ENCODE measurements around the gene CLCN6. TPM values are rescaled to one million over a fixed set of nuclear protein-coding genes. Genes with fewer than 3 reads are reported as not detected.

CLCN6 gene
- total RNA-seq, 2 donors from 2014 or later: 27.5 to 31.5 TPM

GRCh38 chr1:11882814-11883538 is 77.0 kb downstream of the CLCN6 start:
- Histone ChIP-seq H3K36me3 (no peaks in the 10 kb centered on the region), H3K4me1 (ENCODE audit: control insufficient read depth in 1 of 2, low read depth in 2 of 2) (peaks cover 0 to 15% of the 10 kb centered on the region in 2 donors)

DNA sequence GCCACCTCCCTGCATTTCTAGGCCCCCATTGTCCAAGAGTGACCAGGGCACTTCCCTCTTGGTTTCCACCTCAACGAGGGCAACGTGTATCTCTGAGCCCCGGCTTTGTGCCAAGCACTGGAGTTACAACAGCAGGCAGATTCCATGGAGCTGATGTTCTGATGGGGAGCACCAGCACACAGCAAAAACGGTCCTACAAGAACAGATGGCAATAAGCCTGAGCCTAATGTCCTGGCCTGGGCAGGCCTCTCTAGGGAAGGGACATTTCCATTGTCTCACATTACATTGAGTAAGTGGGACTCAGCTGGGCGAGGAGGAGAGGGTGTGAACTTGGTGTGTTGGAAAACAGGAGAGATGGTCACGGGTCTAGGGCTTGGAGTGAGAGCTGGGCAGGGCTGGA is 79.9 kb downstream of the CLCN6 start:
- peaks cover 0 to 2% of the 10 kb centered on the region in 2 donors for H3K4me1 ChIP-seq (ENCODE audit: control insufficient read depth in 1 of 2, low read depth in 2 of 2)
- no peak overlapping the region for H3K27ac ChIP-seq
- no peaks in the 10 kb centered on the region for H3K36me3 ChIP-seq
- DNase-seq (ENCODE audit: low spot score) (no peak), ATAC-seq (ENCODE audit: insufficient number of reproducible peaks, low FRiP score, low read depth) (no peak)
- no peak for TF ChIP-seq CTCF (IDR thresholded peaks at IDR 0.05)
- no peaks in the 10 kb centered on the region for H3K27me3 ChIP-seq (replicated peaks; ENCODE audit: insufficient read depth)
- H3K9me3 ChIP-seq: no peaks in the 10 kb centered on the region
- H3K4me3 ChIP-seq: no peak overlapping the region

More at GRCh38 chr1:11882814-11883538, 77.0 kb downstream of the CLCN6 start:
- ATAC-seq (ENCODE audit: insufficient number of reproducible peaks, low FRiP score, low read depth): no peak
- no peaks in the 10 kb centered on the region for H3K9me3 ChIP-seq
- TF ChIP-seq CTCF (IDR thresholded peaks at IDR 0.05): no peak
- no peak for DNase-seq (ENCODE audit: low spot score)
- H3K27ac ChIP-seq: no peak overlapping the region
- no peaks in the 10 kb centered on the region for H3K27me3 ChIP-seq (replicated peaks; ENCODE audit: insufficient read depth)
- no peak overlapping the region for H3K4me3 ChIP-seq

DNA sequence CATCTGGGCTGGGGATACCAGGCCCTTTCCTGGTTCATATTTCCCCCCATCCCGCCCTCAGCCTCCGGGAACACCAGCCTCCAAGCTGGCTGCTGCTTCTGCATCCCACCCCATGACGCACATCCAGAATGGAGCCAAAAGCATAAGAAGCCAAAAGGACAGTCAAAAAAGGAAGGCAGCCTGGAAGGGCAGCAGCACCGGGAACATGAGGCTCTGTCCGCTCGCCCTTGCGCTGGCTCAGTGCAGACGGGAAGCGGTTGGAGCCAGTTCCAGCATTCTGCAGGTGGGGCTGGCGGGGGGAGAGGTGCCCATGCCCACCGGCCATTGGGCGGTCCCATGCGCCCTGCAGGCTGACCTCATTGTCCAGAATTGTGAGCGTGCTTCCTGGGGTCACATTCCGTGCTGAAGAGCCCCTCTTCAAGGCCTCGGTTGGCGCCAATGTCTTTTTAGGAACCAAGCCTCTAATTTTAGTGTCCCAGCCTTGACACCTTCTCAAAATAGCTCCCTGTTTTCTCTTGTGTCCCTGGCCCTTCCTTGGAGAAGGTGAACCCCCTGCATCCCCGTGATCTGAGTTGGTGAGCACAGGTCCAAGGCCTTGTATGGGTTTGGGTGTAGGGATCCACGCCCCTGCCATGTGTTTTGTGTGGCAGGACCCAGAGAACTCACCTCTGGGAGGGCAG is 81.1 kb downstream of the CLCN6 start:
- TF ChIP-seq CTCF (IDR thresholded peaks at IDR 0.05): no peak
- no peaks in the 10 kb centered on the region for H3K4me1 ChIP-seq (ENCODE audit: control insufficient read depth in 1 of 2, low read depth in 2 of 2)
- no peak overlapping the region for H3K4me3 ChIP-seq
- no peak overlapping the region for H3K27ac ChIP-seq
- no peaks in the 10 kb centered on the region for H3K36me3 ChIP-seq
- DNase-seq (ENCODE audit: low spot score): no peak
- no peaks in the 10 kb centered on the region for H3K9me3 ChIP-seq
- no peaks in the 10 kb centered on the region for H3K27me3 ChIP-seq (replicated peaks; ENCODE audit: insufficient read depth)
- ATAC-seq (ENCODE audit: insufficient number of reproducible peaks, low FRiP score, low read depth): no peak

DNA sequence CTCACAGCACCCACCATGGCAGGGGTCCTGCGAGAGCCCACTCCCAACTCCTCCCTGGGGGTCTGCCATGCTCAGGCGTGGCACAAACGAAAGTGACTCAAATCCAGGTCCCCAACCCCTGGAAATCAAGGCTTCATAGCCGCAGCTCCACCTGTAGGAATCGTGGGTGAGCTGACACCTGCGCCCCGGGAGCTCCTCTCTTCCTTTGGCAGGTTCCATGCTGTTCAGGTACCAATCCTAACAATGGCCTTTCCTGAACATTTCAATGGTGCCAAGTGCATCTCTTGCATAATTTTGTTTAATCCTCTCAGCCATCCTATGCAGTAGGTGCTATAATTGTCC is 81.6 kb downstream of the CLCN6 start:
- no peak for ATAC-seq (ENCODE audit: insufficient number of reproducible peaks, low FRiP score, low read depth)
- Histone ChIP-seq H3K9me3 (no peaks in the 10 kb centered on the region), H3K36me3 (no peaks in the 10 kb centered on the region), H3K27ac (no peak overlapping the region), H3K4me3 (no peak overlapping the region), H3K27me3 (replicated peaks; ENCODE audit: insufficient read depth) (no peaks in the 10 kb centered on the region), H3K4me1 (ENCODE audit: control insufficient read depth in 1 of 2, low read depth in 2 of 2) (no peaks in the 10 kb centered on the region)
- no peak for DNase-seq (ENCODE audit: low spot score)
- TF ChIP-seq CTCF (IDR thresholded peaks at IDR 0.05): no peak

GRCh38 chr1:11888206-11888876 is 82.3 kb downstream of the CLCN6 start:
- H3K4me3 ChIP-seq: no peak overlapping the region
- DNase-seq (ENCODE audit: low spot score) (no peak), ATAC-seq (ENCODE audit: insufficient number of reproducible peaks, low FRiP score, low read depth) (no peak)
- no peaks in the 10 kb centered on the region for H3K27me3 ChIP-seq (replicated peaks; ENCODE audit: insufficient read depth)
- no peak for TF ChIP-seq CTCF (IDR thresholded peaks at IDR 0.05)
- H3K36me3 ChIP-seq: no peaks in the 10 kb centered on the region
- no peaks in the 10 kb centered on the region for H3K4me1 ChIP-seq (ENCODE audit: control insufficient read depth in 1 of 2, low read depth in 2 of 2)
- no peak overlapping the region for H3K27ac ChIP-seq
- H3K9me3 ChIP-seq: no peaks in the 10 kb centered on the region

Data from thoracic aorta (tissue), 2 donors.